ENCODE measurements around the gene SLC10A7. TPM values are rescaled to one million over a fixed set of nuclear protein-coding genes. Genes with fewer than 3 reads are reported as not detected.

Gene SLC10A7
- total and polyA plus RNA-seq, 2 experiments from 2014 or later, result 0.81 to 4.3 TPM

DNA sequence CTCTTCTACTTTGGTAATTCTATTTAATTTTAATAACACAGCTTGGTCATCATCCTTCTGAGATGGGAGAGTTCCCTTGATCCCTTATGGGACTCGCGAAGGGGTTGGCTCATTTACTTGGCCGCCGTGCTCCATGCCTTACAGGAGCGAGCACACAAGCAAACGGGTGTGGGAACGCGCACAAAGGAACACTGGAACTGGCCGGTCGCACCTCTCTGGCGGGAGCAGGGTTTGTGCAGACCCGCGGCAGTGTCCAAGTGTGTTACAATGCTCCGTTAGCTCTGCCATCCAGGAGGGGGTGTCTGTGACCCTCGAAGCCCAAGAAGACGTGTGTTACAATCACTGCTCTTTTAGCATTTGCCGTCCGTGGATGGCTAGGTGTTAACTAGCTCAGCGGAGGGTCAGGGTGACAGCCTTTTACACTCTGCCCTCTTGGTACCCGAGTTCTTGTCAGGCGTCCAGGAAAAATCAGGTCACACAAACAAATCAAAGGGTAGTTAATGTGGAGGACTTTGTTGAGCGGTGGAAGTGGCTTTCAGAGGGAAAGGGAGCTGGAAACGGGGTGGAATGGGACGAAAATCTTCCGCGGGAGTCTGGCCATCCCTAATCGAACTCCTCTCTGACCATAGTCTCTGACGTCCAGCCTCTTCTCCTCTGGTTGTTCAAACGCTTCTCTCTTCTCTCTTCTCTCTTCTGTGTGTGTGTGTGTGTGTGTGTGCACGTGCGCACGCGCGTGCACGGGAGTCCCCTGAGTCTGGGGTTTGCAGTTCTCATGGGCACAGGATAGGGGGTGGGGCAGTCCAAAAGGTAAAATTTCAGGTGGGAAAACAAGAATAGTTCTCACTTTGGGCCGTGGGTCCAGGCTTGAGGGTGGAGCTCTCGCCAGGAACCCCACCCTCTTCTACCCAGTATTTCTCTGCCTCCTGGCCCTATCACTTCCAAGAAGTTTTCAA, 76.3 kb downstream of the SLC10A7 start:
- Mint-ChIP-seq H3K4me1 (peaks cover 9% of the 10 kb centered on the region), H3K4me3 (no peak overlapping the region), H3K9me3 (no peaks in the 10 kb centered on the region; the same call in 2 of the 3 replicates), H3K27me3 (ENCODE audit: insufficient read depth, low read depth, poor library complexity) (peaks cover 3% of the 10 kb centered on the region), H3K27ac (no peak overlapping the region), H3K36me3 (ENCODE audit: low read depth) (no peaks in the 10 kb centered on the region; the same call in 2 of the 3 replicates)
- TF ChIP-seq EZH2phosphoT487 (IDR thresholded peaks at IDR 0.05; ENCODE audit: unreplicated experiment) (no peak), ZNF331 (CRISPR knock-in tag; IDR thresholded peaks at IDR 0.05; ENCODE audit: low read depth) (no peak), CREB1 (CRISPR knock-in tag; IDR thresholded peaks at IDR 0.05; ENCODE audit: low read depth) (no peak), EZH2 (IDR thresholded peaks at IDR 0.05; ENCODE audit: low read depth, unreplicated experiment) (no peak)
- H2AFZ ChIP-seq, result no peak overlapping the region
- no peak overlapping the region for H3K4me2 ChIP-seq
- no peaks in the 10 kb centered on the region for H4K20me1 ChIP-seq (replicated peaks; ENCODE audit: insufficient read depth)
- H3K4me3 ChIP-seq, result no peak overlapping the region
- no peaks in the 10 kb centered on the region for H3F3A ChIP-seq (replicated peaks; ENCODE audit: low read depth)
- peaks cover 7% of the 10 kb centered on the region for H3K4me1 ChIP-seq (ENCODE audit: insufficient read depth)
- ATAC-seq (no peak), DNase-seq (ENCODE audit: low spot score) (no peak)
- H3K27ac ChIP-seq (ENCODE audit: low read depth), result no peak overlapping the region
- H3K36me3 ChIP-seq (ENCODE audit: insufficient read depth), result no peaks in the 10 kb centered on the region
- H3K27me3 ChIP-seq (ENCODE audit: insufficient read depth), result no peaks in the 10 kb centered on the region
- H3K79me2 ChIP-seq (replicated peaks; ENCODE audit: insufficient read depth), result no peaks in the 10 kb centered on the region
- peaks cover 5% of the 10 kb centered on the region; the same call in 1 of the 2 replicates for H3K9me2 ChIP-seq (ENCODE audit: insufficient read depth)

DNA sequence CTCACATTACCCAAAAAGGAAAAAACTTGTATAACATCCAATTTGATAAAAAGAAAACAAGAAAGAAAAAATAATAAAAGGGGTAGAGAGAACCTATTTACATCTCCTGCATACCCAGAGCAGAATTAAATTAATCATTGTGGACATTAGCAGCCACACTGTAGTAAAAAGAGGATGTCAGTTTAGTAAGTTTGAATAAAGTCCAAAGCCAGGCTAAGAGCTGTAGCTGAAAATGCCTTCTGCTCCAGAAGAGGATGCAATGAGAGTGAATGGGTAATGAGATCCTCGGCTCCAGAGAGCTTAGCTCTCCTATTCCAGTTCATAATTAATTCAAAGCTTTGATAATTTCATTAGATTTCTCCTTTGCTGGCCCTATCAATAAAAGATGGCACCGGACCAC, 78.2 kb downstream of the SLC10A7 start:
- H3K4me3 ChIP-seq, result no peak overlapping the region
- peaks cover 7% of the 10 kb centered on the region for H3K4me1 ChIP-seq (ENCODE audit: insufficient read depth)
- H3K27me3 Mint-ChIP-seq (ENCODE audit: insufficient read depth, low read depth, poor library complexity), result peaks cover 5% of the 10 kb centered on the region
- H3F3A ChIP-seq (replicated peaks; ENCODE audit: low read depth), result no peaks in the 10 kb centered on the region
- no peaks in the 10 kb centered on the region for H4K20me1 ChIP-seq (replicated peaks; ENCODE audit: insufficient read depth)
- DNase-seq (ENCODE audit: low spot score) (no peak), ATAC-seq (no peak)
- H2AFZ ChIP-seq, result no peak overlapping the region
- H3K4me3 Mint-ChIP-seq, result no peak overlapping the region
- H3K36me3 ChIP-seq (ENCODE audit: insufficient read depth), result no peaks in the 10 kb centered on the region
- H3K27ac ChIP-seq (ENCODE audit: low read depth), result no peak overlapping the region
- H3K27ac Mint-ChIP-seq, result no peak overlapping the region
- no peaks in the 10 kb centered on the region; the same call in 2 of the 3 replicates for H3K9me3 Mint-ChIP-seq
- no peak overlapping the region for H3K4me2 ChIP-seq
- no peaks in the 10 kb centered on the region; the same call in 1 of the 2 replicates for H3K9me2 ChIP-seq (ENCODE audit: insufficient read depth)
- no peaks in the 10 kb centered on the region; the same call in 2 of the 3 replicates for H3K36me3 Mint-ChIP-seq (ENCODE audit: low read depth)
- no peaks in the 10 kb centered on the region for H3K79me2 ChIP-seq (replicated peaks; ENCODE audit: insufficient read depth)
- H3K4me1 Mint-ChIP-seq, result peaks cover 14% of the 10 kb centered on the region
- H3K27me3 ChIP-seq (ENCODE audit: insufficient read depth), result no peaks in the 10 kb centered on the region
- TF ChIP-seq, protein P1, sequence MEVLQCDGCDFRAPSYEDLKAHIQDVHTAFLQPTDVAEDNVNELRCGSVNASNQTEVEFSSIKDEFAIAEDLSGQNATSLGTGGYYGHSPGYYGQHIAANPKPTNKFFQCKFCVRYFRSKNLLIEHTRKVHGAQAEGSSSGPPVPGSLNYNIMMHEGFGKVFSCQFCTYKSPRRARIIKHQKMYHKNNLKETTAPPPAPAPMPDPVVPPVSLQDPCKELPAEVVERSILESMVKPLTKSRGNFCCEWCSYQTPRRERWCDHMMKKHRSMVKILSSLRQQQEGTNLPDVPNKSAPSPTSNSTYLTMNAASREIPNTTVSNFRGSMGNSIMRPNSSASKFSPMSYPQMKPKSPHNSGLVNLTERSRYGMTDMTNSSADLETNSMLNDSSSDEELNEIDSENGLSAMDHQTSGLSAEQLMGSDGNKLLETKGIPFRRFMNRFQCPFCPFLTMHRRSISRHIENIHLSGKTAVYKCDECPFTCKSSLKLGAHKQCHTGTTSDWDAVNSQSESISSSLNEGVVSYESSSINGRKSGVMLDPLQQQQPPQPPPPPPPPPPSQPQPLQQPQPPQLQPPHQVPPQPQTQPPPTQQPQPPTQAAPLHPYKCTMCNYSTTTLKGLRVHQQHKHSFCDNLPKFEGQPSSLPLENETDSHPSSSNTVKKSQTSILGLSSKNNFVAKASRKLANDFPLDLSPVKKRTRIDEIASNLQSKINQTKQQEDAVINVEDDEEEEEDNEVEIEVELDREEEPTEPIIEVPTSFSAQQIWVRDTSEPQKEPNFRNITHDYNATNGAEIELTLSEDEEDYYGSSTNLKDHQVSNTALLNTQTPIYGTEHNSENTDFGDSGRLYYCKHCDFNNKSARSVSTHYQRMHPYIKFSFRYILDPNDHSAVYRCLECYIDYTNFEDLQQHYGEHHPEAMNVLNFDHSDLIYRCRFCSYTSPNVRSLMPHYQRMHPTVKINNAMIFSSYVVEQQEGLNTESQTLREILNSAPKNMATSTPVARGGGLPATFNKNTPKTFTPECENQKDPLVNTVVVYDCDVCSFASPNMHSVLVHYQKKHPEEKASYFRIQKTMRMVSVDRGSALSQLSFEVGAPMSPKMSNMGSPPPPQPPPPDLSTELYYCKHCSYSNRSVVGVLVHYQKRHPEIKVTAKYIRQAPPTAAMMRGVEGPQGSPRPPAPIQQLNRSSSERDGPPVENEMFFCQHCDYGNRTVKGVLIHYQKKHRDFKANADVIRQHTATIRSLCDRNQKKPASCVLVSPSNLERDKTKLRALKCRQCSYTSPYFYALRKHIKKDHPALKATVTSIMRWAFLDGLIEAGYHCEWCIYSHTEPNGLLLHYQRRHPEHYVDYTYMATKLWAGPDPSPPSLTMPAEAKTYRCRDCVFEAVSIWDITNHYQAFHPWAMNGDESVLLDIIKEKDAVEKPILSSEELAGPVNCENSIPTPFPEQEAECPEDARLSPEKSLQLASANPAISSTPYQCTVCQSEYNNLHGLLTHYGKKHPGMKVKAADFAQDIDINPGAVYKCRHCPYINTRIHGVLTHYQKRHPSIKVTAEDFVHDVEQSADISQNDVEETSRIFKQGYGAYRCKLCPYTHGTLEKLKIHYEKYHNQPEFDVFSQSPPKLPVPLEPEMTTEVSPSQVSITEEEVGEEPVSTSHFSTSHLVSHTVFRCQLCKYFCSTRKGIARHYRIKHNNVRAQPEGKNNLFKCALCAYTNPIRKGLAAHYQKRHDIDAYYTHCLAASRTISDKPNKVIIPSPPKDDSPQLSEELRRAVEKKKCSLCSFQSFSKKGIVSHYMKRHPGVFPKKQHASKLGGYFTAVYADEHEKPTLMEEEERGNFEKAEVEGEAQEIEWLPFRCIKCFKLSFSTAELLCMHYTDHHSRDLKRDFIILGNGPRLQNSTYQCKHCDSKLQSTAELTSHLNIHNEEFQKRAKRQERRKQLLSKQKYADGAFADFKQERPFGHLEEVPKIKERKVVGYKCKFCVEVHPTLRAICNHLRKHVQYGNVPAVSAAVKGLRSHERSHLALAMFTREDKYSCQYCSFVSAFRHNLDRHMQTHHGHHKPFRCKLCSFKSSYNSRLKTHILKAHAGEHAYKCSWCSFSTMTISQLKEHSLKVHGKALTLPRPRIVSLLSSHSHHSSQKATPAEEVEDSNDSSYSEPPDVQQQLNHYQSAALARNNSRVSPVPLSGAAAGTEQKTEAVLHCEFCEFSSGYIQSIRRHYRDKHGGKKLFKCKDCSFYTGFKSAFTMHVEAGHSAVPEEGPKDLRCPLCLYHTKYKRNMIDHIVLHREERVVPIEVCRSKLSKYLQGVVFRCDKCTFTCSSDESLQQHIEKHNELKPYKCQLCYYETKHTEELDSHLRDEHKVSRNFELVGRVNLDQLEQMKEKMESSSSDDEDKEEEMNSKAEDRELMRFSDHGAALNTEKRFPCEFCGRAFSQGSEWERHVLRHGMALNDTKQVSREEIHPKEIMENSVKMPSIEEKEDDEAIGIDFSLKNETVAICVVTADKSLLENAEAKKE (CRISPR knock-in tag; IDR thresholded peaks at IDR 0.05), result no peak
- TF ChIP-seq EZH2phosphoT487 (IDR thresholded peaks at IDR 0.05; ENCODE audit: unreplicated experiment) (no peak), ZNF114 (CRISPR knock-in tag; IDR thresholded peaks at IDR 0.05) (no peak)
- TF ChIP-seq, protein P2, sequence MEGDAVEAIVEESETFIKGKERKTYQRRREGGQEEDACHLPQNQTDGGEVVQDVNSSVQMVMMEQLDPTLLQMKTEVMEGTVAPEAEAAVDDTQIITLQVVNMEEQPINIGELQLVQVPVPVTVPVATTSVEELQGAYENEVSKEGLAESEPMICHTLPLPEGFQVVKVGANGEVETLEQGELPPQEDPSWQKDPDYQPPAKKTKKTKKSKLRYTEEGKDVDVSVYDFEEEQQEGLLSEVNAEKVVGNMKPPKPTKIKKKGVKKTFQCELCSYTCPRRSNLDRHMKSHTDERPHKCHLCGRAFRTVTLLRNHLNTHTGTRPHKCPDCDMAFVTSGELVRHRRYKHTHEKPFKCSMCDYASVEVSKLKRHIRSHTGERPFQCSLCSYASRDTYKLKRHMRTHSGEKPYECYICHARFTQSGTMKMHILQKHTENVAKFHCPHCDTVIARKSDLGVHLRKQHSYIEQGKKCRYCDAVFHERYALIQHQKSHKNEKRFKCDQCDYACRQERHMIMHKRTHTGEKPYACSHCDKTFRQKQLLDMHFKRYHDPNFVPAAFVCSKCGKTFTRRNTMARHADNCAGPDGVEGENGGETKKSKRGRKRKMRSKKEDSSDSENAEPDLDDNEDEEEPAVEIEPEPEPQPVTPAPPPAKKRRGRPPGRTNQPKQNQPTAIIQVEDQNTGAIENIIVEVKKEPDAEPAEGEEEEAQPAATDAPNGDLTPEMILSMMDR (conservative IDR thresholded peaks at IDR 0.05; ENCODE audit: low read depth in 2 of 2), result no peak
- TF ChIP-seq, protein P3, sequence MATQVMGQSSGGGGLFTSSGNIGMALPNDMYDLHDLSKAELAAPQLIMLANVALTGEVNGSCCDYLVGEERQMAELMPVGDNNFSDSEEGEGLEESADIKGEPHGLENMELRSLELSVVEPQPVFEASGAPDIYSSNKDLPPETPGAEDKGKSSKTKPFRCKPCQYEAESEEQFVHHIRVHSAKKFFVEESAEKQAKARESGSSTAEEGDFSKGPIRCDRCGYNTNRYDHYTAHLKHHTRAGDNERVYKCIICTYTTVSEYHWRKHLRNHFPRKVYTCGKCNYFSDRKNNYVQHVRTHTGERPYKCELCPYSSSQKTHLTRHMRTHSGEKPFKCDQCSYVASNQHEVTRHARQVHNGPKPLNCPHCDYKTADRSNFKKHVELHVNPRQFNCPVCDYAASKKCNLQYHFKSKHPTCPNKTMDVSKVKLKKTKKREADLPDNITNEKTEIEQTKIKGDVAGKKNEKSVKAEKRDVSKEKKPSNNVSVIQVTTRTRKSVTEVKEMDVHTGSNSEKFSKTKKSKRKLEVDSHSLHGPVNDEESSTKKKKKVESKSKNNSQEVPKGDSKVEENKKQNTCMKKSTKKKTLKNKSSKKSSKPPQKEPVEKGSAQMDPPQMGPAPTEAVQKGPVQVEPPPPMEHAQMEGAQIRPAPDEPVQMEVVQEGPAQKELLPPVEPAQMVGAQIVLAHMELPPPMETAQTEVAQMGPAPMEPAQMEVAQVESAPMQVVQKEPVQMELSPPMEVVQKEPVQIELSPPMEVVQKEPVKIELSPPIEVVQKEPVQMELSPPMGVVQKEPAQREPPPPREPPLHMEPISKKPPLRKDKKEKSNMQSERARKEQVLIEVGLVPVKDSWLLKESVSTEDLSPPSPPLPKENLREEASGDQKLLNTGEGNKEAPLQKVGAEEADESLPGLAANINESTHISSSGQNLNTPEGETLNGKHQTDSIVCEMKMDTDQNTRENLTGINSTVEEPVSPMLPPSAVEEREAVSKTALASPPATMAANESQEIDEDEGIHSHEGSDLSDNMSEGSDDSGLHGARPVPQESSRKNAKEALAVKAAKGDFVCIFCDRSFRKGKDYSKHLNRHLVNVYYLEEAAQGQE (IDR thresholded peaks at IDR 0.05; ENCODE audit: unreplicated experiment), result no peak

All from GM23338 (cell line).